WERI-Rb-1 (cell line): ENCODE measurements around the gene CLOCK.

Experiments
- DNase-seq: peaks from one replicate; pipeline ENCODE4 v3.0.0-alpha.2; 2020
- H3K27ac ChIP-seq: fragments of 250-450 bp; sonication (Bioruptor Pico); 2 replicates; pipeline ENCODE4 v1.5.1; 2020; ENCODE audit warnings: mild to moderate bottlenecking, moderate library complexity
- H3K27me3 ChIP-seq: fragments of 250-450 bp; sonication (Bioruptor Pico); 2 replicates; pipeline ENCODE4 v1.5.1; 2021; ENCODE audit warnings: mild to moderate bottlenecking, low read depth, moderate library complexity; ENCODE audit not compliant: insufficient read depth, severe bottlenecking
- H3K36me3 ChIP-seq: fragments of 250-450 bp; sonication (Bioruptor Pico); 2 replicates; pipeline ENCODE4 v1.5.1; 2020; ENCODE audit warnings: mild to moderate bottlenecking, moderate library complexity
- H3K4me3 ChIP-seq: 2 replicates; pipeline ENCODE4 v1.5.1; 2011; ENCODE audit warnings: low read depth, mild to moderate bottlenecking, control low read depth, low read length
- H3K9me3 ChIP-seq: fragments of 250-450 bp; sonication (Bioruptor Pico); 2 replicates; pipeline ENCODE4 v1.5.1; 2021; ENCODE audit warnings: mild to moderate bottlenecking, moderate library complexity; ENCODE audit not compliant: severe bottlenecking
- TF ChIP-seq, protein P1 (sequence below): IDR thresholded peaks from 2 replicates; pipeline ENCODE4 v1.5.1; 2011; ENCODE audit warnings: low read depth, mild to moderate bottlenecking, control low read depth, inconsistent platforms, low read length

The CLOCK gene

DNA sequence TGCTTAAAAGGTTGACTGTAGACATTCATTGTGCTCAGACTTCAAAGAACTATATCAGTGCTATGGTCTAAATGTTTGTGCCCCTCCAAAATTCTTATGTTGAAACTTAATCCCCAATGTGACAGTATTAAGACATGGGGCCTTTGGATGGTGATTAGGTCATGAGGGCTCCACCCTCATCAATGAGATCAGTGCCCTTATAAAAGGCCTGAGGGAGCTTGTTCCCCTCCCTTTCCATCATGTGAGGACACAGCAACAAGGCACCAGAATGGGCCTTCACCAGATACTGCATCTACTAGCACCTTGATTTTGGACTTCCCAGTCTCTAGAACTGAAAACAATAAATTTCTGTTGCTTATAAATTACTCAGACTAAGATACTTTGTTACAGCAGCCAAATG is 28.3 kb downstream of the CLOCK start:
- TF ChIP-seq, protein P1, sequence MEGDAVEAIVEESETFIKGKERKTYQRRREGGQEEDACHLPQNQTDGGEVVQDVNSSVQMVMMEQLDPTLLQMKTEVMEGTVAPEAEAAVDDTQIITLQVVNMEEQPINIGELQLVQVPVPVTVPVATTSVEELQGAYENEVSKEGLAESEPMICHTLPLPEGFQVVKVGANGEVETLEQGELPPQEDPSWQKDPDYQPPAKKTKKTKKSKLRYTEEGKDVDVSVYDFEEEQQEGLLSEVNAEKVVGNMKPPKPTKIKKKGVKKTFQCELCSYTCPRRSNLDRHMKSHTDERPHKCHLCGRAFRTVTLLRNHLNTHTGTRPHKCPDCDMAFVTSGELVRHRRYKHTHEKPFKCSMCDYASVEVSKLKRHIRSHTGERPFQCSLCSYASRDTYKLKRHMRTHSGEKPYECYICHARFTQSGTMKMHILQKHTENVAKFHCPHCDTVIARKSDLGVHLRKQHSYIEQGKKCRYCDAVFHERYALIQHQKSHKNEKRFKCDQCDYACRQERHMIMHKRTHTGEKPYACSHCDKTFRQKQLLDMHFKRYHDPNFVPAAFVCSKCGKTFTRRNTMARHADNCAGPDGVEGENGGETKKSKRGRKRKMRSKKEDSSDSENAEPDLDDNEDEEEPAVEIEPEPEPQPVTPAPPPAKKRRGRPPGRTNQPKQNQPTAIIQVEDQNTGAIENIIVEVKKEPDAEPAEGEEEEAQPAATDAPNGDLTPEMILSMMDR: no peak
- no peaks in the 10 kb centered on the region for H3K9me3 ChIP-seq
- H3K27ac ChIP-seq: no peak overlapping the region
- H3K36me3 ChIP-seq: no peaks in the 10 kb centered on the region
- DNase-seq: no peak
- no peak overlapping the region for H3K4me3 ChIP-seq
- no peaks in the 10 kb centered on the region for H3K27me3 ChIP-seq

DNA sequence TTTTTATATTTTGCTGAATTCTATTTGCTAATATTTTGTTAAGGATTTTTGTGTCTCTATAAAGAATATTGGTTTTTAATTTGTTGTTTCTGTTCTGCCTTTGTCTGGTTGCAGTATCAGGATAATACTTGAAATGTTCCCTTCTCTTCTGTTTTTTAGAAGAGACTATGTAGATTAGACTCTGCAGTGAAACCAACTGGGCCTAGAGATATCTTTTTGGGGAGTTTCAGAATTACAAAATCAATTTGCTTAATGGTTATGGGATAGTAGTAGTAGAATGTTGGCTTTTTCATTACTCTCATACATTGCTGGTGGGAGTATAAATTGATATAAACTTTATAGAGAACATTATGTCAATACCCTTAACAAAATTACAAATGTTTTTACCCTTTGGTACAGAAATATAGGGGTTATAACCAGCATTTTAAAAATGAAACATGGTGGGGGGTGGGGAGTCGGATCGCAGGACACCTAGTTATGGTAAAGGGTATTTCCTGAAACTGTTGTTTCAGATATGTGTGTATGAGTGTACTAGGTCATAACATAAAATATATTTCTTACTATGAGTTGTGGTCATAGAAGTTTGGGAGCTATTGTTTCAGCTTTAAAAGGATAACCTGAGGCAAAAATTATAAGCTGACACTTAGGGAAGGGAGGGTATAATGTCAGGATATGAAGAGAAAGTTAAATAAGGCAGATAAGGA is 29.0 kb downstream of the CLOCK start:
- DNase-seq: no peak
- Histone ChIP-seq H3K36me3 (no peaks in the 10 kb centered on the region), H3K9me3 (no peaks in the 10 kb centered on the region), H3K27ac (no peak overlapping the region), H3K27me3 (no peaks in the 10 kb centered on the region), H3K4me3 (no peak overlapping the region)
- TF ChIP-seq, protein P1: no peak

DNA sequence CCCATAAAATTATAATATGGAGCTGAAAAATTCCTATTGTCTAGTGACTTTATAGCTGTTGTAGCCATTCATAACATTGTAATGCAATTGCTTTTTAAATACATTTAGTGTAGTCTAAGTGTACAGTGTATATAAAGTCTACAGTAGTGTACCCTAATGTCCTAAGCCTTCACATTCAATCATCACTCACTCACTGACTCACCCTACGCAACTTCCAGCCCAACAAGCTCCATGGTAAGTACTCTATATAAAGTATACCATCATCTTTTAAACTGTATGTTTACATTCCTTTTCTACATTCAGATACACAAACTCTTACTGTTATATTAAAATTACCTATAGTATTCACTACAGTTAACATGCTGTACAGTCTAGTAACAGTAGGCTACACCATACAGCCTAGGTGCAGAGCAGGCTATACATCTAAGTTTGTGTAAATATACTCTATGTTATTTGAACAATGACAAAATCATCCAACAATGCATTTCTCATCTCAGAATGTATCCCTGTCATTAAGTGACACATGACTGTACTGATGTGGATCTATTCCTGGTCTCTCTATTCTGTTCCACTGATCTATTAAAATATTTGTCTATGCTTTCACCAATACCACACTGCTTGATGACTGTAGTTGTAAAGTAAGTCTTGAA is 33.7 kb downstream of the CLOCK start:
- peaks cover 4% of the 10 kb centered on the region; the same call in 1 of the 2 replicates for H3K36me3 ChIP-seq
- no peak overlapping the region for H3K27ac ChIP-seq
- TF ChIP-seq, protein P1: no peak
- H3K4me3 ChIP-seq: no peak overlapping the region
- no peaks in the 10 kb centered on the region for H3K27me3 ChIP-seq
- DNase-seq: no peak
- H3K9me3 ChIP-seq: no peaks in the 10 kb centered on the region

DNA sequence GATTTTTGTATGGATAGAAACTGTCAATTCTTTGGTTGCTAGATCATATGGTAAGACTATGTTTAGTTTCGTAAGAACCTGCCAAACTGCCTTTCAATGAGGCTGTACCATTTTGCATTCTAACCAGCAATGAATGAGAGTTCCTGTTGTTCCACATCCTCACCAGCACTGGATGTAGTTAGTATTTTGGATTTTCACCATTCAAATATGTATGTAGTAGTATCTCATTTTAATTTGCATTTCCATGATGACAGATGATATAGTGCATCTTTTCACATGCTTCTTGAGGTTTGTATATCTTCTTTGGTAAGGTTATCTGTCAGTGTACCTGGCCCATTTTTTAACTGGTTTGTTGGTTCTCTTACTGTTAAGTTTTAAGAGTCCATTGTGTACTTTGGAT is 34.6 kb downstream of the CLOCK start:
- TF ChIP-seq, protein P1: no peak
- H3K4me3 ChIP-seq: no peak overlapping the region
- no peak overlapping the region for H3K27ac ChIP-seq
- no peaks in the 10 kb centered on the region for H3K27me3 ChIP-seq
- peaks cover 4% of the 10 kb centered on the region for H3K36me3 ChIP-seq
- H3K9me3 ChIP-seq: no peaks in the 10 kb centered on the region
- no peak for DNase-seq

DNA sequence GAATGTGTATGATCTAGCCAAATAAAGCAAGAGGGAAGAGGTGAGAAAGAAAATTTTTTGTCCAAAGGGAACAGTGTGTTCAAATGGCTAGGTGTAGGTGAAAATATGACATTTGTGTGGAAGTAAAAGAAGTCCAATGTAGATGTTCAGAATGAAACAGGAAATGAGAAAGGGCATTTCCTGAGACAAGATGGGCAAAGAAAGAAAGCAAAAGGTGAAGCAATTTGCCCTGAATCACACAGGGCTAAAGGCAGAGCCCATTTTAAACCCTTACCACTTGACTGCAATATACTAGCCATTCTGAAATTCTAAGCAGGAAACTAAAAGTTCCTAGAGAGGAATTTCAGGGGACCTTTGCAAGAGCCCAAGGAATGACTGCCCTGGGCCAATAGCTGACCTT is 36.0 kb downstream of the CLOCK start:
- H3K9me3 ChIP-seq: no peaks in the 10 kb centered on the region
- H3K27me3 ChIP-seq: no peaks in the 10 kb centered on the region
- no peak for DNase-seq
- TF ChIP-seq, protein P1: no peak
- no peak overlapping the region for H3K4me3 ChIP-seq
- H3K27ac ChIP-seq: no peak overlapping the region
- H3K36me3 ChIP-seq: peaks cover 4% of the 10 kb centered on the region
